ENCODE measurements around the gene RPL27. TPM values are rescaled to one million over a fixed set of nuclear protein-coding genes. Genes with fewer than 3 reads are reported as not detected.

RPL27 gene
- polyA plus RNA-seq, 1 experiment, result 4,202 TPM

DNA sequence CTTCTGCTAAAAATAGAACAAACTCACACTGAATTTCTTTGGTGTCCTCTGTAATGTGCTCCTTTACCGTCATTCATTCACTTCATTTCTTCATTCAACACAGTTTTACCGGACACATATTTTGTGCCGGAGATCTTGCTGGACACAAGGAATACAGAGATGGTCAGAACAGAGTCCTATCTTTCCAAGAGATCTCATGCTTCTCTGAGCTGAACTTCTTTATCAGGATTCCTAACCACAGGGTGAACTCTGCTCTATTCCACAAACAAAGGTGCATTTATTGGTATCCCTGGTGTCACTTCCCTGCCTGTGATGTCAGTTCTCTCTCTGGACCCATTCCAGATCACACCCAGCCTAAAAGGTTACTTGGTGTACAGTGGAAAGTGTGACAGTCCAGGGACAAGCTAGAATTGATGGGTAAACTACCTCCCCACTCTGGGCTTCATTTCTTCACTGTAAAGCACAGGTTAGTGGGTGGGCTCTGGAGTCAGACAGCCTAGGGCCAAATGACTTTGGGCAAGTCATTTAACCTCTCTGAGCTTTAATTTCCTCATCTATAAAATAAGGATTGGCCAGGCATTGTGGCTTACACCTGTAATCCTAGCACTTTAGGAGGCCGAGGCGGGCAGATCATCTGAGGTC, 12.6 kb downstream of the RPL27 start:
- ChIA-PET CTCF (interaction anchor here (1.0 kb wide), 1 partner anchor 13 kb away, joined by 3 read pairs; no protein-coding TSS in a partner anchor), POLR2A (no interaction called here)
- no peak for DNase-seq (ENCODE audit: low read depth, low spot score)
- H3K4me3 ChIP-seq (ENCODE audit: low read depth, low read length), result no peak overlapping the region
- no peaks in the 10 kb centered on the region for H3K27me3 ChIP-seq (ENCODE audit: control insufficient read depth, insufficient read depth, low read length)
- H3K9me3 ChIP-seq (ENCODE audit: control insufficient read depth, insufficient read depth, low read length), result no peaks in the 10 kb centered on the region
- TF ChIP-seq, protein P1, sequence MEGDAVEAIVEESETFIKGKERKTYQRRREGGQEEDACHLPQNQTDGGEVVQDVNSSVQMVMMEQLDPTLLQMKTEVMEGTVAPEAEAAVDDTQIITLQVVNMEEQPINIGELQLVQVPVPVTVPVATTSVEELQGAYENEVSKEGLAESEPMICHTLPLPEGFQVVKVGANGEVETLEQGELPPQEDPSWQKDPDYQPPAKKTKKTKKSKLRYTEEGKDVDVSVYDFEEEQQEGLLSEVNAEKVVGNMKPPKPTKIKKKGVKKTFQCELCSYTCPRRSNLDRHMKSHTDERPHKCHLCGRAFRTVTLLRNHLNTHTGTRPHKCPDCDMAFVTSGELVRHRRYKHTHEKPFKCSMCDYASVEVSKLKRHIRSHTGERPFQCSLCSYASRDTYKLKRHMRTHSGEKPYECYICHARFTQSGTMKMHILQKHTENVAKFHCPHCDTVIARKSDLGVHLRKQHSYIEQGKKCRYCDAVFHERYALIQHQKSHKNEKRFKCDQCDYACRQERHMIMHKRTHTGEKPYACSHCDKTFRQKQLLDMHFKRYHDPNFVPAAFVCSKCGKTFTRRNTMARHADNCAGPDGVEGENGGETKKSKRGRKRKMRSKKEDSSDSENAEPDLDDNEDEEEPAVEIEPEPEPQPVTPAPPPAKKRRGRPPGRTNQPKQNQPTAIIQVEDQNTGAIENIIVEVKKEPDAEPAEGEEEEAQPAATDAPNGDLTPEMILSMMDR (IDR thresholded peaks at IDR 0.05; ENCODE audit: low read depth, low read length), result no peak
- H3K27ac ChIP-seq (ENCODE audit: low read depth, low read length), result no peak overlapping the region

DNA sequence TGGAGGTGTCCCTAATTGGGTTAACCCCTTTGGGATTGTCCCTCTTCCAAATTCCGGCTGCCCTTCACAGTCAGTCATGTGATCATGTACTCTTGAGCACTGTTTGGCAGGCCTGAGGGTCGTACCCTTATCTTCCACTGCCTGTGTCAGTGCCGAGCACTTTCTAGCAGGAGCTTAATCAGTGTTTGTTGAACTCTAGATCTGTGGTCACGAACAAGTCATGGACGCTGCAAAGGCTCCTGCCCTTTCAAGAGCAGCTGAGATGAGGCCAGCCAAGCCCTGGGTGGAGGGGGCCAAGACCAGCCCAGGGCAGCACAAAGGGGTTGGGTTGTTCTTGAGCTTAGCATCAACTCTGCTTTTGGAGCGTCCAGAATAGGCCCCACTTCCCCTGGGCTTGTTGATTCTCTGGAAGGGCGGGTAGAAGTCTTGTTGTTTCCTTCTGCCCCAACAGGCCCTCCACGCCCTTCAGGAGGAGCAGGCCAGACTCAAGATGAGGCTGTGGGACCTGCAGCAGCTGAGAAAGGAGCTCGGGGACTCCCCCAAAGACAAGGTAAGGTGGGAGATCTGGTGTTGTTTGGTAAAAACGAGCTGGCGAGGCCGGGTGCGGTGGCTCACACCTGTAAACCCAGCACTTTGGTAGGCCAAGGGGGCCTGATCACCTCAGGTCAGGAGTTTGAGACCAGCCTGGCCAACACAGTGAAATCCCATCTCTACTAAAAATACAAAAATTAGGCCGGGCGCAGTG, 13.7 kb downstream of the RPL27 start:
- CTCF ChIA-PET, result interaction anchor here (1.5 kb wide), 1 partner anchor 13 kb away, joined by 6 read pairs; no protein-coding TSS in a partner anchor

DNA sequence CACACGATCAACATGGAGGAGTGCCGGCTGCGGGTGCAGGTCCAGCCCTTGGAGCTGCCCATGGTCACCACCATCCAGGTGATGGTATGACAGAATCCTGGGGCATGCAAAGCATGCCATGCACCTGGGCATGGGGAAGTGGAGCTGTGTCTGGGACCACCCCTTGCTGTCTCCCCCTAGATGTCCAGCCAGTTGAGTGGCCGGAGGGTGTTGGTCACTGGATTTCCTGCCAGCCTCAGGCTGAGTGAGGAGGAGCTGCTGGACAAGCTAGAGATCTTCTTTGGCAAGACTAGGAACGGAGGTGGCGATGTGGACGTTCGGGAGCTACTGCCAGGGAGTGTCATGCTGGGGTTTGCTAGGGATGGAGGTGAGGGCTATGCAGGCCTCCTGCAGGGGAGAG, 15.1 kb downstream of the RPL27 start:
- CTCF ChIA-PET, result interaction anchor here (1.5 kb wide), 1 partner anchor 11 kb away, joined by 6 read pairs; no protein-coding TSS in a partner anchor
- POLR2A ChIA-PET, result interaction anchor here (0.6 to 2.6 kb wide), 2 partner anchors 15 to 53 kb away, joined by 5 to 10 read pairs; partner anchors contain the start of gene RPL27
- TF ChIP-seq, protein P1 (IDR thresholded peaks at IDR 0.05; ENCODE audit: low read depth, low read length), result no peak
- Histone ChIP-seq H3K27me3 (ENCODE audit: control insufficient read depth, insufficient read depth, low read length) (no peaks in the 10 kb centered on the region), H3K9me3 (ENCODE audit: control insufficient read depth, insufficient read depth, low read length) (no peaks in the 10 kb centered on the region), H3K27ac (ENCODE audit: low read depth, low read length) (no peak overlapping the region), H3K4me3 (ENCODE audit: low read depth, low read length) (no peak overlapping the region)
- DNase-seq (ENCODE audit: low read depth, low spot score), result no peak

More for the DNA sequence above, 13.7 kb downstream of the RPL27 start:
- TF ChIP-seq, protein P1 (IDR thresholded peaks at IDR 0.05; ENCODE audit: low read depth, low read length), result no peak
- H3K4me3 ChIP-seq (ENCODE audit: low read depth, low read length), result no peak overlapping the region
- no peaks in the 10 kb centered on the region for H3K9me3 ChIP-seq (ENCODE audit: control insufficient read depth, insufficient read depth, low read length)
- POLR2A ChIA-PET, result interaction anchor here (2.6 kb wide), 1 partner anchor 14 kb away, joined by 10 read pairs; the partner anchor contains the start of gene RPL27
- DNase-seq (ENCODE audit: low read depth, low spot score), result no peak
- no peaks in the 10 kb centered on the region for H3K27me3 ChIP-seq (ENCODE audit: control insufficient read depth, insufficient read depth, low read length)
- H3K27ac ChIP-seq (ENCODE audit: low read depth, low read length), result no peak overlapping the region

DNA sequence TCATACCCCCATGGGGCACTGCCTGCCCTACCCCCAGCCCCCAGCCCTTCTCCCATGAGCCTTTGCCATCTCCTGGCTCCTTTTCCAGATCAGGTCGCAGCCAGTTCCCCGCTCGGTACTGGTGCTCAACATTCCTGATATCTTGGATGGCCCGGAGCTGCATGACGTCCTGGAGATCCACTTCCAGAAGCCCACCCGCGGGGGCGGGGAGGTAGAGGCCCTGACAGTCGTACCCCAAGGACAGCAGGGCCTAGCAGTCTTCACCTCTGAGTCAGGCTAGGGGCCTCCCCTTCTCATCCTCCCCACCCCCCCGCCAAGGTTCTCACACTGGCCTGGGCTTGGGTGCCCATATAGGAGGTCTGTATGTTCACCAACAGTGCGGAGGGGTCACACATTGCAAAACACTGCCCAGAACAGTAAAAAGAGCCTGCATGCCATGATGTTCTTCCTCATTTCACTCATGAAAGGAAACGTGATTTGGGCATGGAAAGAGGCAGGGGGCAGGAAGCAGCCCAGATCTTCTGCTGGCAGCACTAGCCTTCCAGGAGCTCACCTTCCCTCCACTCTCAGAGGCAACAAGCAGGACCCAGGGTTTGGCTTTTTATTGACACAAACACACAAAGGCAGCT, 15.9 kb downstream of the RPL27 start:
- DNase-seq (ENCODE audit: low read depth, low spot score), result no peak
- no peaks in the 10 kb centered on the region for H3K27me3 ChIP-seq (ENCODE audit: control insufficient read depth, insufficient read depth, low read length)
- TF ChIP-seq, protein P1 (IDR thresholded peaks at IDR 0.05; ENCODE audit: low read depth, low read length), result no peak
- H3K9me3 ChIP-seq (ENCODE audit: control insufficient read depth, insufficient read depth, low read length), result no peaks in the 10 kb centered on the region
- ChIA-PET CTCF (interaction anchor here (0.8 to 1.7 kb wide), 2 partner anchors 16 to 189 kb away, joined by 3 to 5 read pairs; partner anchors contain the start of gene RPL27), POLR2A (interaction anchor here (0.6 to 2.6 kb wide), 2 partner anchors 16 to 52 kb away, joined by 5 to 10 read pairs; partner anchors contain the start of gene RPL27)
- H3K27ac ChIP-seq (ENCODE audit: low read depth, low read length), result no peak overlapping the region
- H3K4me3 ChIP-seq (ENCODE audit: low read depth, low read length), result no peak overlapping the region

Measured in AG04450 (cell line).